Upper lobe of left lung (tissue), 4 donors: ENCODE results near the gene PLAGL1.

Source experiments
- CTCF ChIP-seq, 6 experiments: fragments of 450-650 bp in 4 of 6; fragments of 200-600 bp in 2 of 6; sonication (generic) in 2 of 6; IDR thresholded peaks; one replicate each; pipeline ENCODE4 v1.5.1; 2016 to 2019; ENCODE audit warnings: antibody characterized with exemption in 6 of 6
- EP300 ChIP-seq, 4 donors: sonication (generic); formaldehyde crosslinking; IDR thresholded peaks; one replicate each; pipeline ENCODE4 v1.5.1; 2017; ENCODE audit warnings: antibody characterized with exemption in 4 of 4, control low read depth in 2 of 4

GRCh38 chr6:143993965-143994646 lies 14.0 kb downstream of the PLAGL1 start:
- TF ChIP-seq CTCF (IDR thresholded peaks at IDR 0.05), result no peak
- no peak for TF ChIP-seq EP300 (IDR thresholded peaks at IDR 0.05)
